Measurements from ENCODE around the gene IFT81. TPM values are rescaled to one million over a fixed set of nuclear protein-coding genes. Genes with fewer than 3 reads are reported as not detected.

The IFT81 gene
- total and polyA plus RNA-seq, 5 donors from 2014 or later, result 0.10 to 0.91 (median 0.14) TPM; not detected in 1

DNA sequence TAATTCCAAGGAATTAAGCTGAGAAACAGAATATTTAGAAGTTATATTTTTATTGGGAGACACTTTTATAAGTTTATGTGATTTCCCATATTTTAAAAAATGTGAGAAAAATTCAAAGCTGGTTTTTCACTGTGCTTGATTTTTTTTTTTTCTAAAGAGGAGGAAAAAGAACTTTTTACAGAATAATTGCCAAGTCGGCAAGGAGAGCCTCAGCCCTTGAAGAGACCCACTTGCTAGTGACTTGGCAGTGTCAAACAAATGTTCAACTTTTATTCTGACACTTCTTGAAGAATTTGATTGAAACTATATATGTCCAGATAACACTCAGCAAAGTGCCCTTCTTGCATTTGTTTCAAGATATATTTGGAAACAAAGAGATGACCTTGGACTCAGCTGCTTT is 104.6 kb downstream of the IFT81 start:
- no peaks in the 10 kb centered on the region for H3K9me3 Mint-ChIP-seq
- H3K4me1 Mint-ChIP-seq, result no peaks in the 10 kb centered on the region
- no peak overlapping the region for H3K4me3 Mint-ChIP-seq
- H3K27ac ChIP-seq (ENCODE audit: insufficient read depth, low read length, poor library complexity, severe bottlenecking), result no peak overlapping the region
- ATAC-seq (ENCODE audit: low read depth in 2 of 2) (no peak), DNase-seq (no peak)
- no peak overlapping the region for H3K27ac Mint-ChIP-seq
- no peaks in the 10 kb centered on the region for H3K9me3 ChIP-seq (ENCODE audit: control insufficient read depth in 2 of 2, low read length in 2 of 2)
- H3K27me3 Mint-ChIP-seq, result peaks cover 31% of the 10 kb centered on the region
- no peaks in the 10 kb centered on the region for H3K36me3 Mint-ChIP-seq
- no peaks in the 10 kb centered on the region for H3K4me1 ChIP-seq (ENCODE audit: control insufficient read depth, insufficient read depth, low read length, poor library complexity, severe bottlenecking)
- H3K36me3 ChIP-seq (ENCODE audit: control insufficient read depth, insufficient read depth, low read length), result no peaks in the 10 kb centered on the region
- H3K27me3 ChIP-seq (ENCODE audit: control insufficient read depth, insufficient read depth, low read length), result peaks cover 7% of the 10 kb centered on the region
- no peak overlapping the region for H3K4me3 ChIP-seq (ENCODE audit: low read depth, low read length)

DNA sequence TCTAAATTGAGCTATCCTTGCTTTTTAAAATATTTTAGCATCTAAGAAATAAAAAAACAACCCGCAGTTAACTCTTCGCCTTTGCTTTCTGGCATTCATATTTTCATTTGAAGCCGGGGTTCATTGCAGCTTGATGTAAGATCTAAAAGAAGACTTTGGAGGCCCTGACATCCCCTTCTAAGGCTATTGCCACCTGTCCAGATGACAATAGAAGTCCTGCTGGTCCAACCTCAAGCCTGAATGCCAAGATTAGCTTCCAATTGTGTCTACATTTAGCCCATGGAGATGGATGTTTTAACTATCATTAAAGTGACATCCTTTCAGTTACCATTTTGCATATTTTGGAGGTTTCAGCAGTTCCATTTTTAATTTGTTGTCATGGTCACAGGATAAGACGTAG is 105.3 kb downstream of the IFT81 start:
- no peaks in the 10 kb centered on the region for H3K9me3 ChIP-seq (ENCODE audit: control insufficient read depth in 2 of 2, low read length in 2 of 2)
- no peaks in the 10 kb centered on the region for H3K4me1 Mint-ChIP-seq
- no peaks in the 10 kb centered on the region for H3K36me3 Mint-ChIP-seq
- DNase-seq (no peak), ATAC-seq (ENCODE audit: low read depth in 2 of 2) (no peak)
- H3K4me3 Mint-ChIP-seq, result no peak overlapping the region
- H3K27ac Mint-ChIP-seq, result no peak overlapping the region
- H3K4me3 ChIP-seq (ENCODE audit: low read depth, low read length), result no peak overlapping the region
- H3K27me3 Mint-ChIP-seq, result peaks cover 32% of the 10 kb centered on the region
- no peak overlapping the region for H3K27ac ChIP-seq (ENCODE audit: insufficient read depth, low read length, poor library complexity, severe bottlenecking)
- no peaks in the 10 kb centered on the region for H3K4me1 ChIP-seq (ENCODE audit: control insufficient read depth, insufficient read depth, low read length, poor library complexity, severe bottlenecking)
- no peaks in the 10 kb centered on the region for H3K36me3 ChIP-seq (ENCODE audit: control insufficient read depth, insufficient read depth, low read length)
- H3K9me3 Mint-ChIP-seq, result no peaks in the 10 kb centered on the region
- peaks cover 10% of the 10 kb centered on the region for H3K27me3 ChIP-seq (ENCODE audit: control insufficient read depth, insufficient read depth, low read length)

DNA sequence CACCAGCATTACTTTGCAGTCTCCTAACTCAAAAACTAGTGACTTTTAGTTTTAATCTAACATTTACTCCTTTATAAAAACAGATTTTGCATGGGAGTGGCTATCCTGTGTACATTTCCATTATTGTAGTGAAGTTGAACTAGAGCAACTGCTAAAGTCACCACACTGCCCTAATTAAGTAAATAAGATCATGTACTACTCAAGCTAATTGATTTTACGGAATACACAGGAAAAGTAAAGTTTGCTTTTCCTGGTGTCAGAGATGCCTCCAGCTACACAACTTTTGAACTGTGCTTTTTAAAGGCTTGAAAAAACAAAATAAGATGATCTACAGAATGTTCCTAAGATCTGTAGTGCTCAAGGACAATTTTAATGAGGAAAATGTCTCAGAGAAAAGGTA is 106.5 kb downstream of the IFT81 start:
- H3K9me3 ChIP-seq (ENCODE audit: control insufficient read depth in 2 of 2, low read length in 2 of 2), result no peaks in the 10 kb centered on the region
- Mint-ChIP-seq H3K27ac (no peak overlapping the region), H3K36me3 (no peaks in the 10 kb centered on the region), H3K27me3 (peaks cover 39% of the 10 kb centered on the region), H3K4me3 (no peak overlapping the region), H3K4me1 (peaks cover 0 to 2% (median 0%) of the 10 kb centered on the region in 4 donors), H3K9me3 (no peaks in the 10 kb centered on the region)
- ATAC-seq (ENCODE audit: low read depth in 2 of 2), result no peak
- H3K27me3 ChIP-seq (ENCODE audit: control insufficient read depth, insufficient read depth, low read length), result peaks cover 15% of the 10 kb centered on the region
- H3K36me3 ChIP-seq (ENCODE audit: control insufficient read depth, insufficient read depth, low read length), result no peaks in the 10 kb centered on the region
- H3K27ac ChIP-seq (ENCODE audit: insufficient read depth, low read length, poor library complexity, severe bottlenecking), result no peak overlapping the region
- no peaks in the 10 kb centered on the region for H3K4me1 ChIP-seq (ENCODE audit: control insufficient read depth, insufficient read depth, low read length, poor library complexity, severe bottlenecking)
- no peak overlapping the region for H3K4me3 ChIP-seq (ENCODE audit: low read depth, low read length)
- DNase-seq, result no peak

DNA sequence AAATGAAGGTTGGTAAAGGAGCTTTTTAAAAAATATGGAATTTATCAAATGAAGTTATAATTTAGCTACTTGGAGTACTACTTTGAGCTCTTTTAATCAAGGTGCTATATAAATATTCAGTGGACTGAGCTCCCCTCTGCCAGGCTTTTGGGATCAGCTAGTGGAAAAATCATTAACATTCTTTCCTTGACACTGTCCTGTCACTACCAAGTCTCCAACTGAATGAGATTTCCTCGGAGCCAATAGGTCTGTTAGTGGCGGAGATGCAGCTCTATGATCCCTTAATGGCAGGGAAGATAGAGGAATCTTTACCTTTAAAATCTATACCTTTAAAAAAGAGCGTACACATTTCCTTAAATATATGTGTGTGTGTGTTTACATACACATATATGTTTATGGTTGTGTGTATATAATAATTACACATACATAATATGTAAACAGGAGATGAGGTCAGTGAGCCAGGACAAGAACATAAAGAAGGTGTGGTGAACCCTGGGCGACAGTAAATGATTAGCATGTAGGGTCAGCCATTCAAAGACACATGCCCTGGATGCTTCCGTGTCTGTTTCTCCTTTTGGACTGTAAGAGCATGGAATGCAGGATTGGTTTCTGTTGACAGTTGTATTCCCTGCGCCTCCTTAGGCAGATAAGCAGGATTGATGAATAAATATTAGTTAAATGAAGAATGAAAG is 109.2 kb downstream of the IFT81 start:
- Histone ChIP-seq H3K27ac (ENCODE audit: insufficient read depth, low read length, poor library complexity, severe bottlenecking) (no peak overlapping the region), H3K36me3 (ENCODE audit: control insufficient read depth, insufficient read depth, low read length) (no peaks in the 10 kb centered on the region), H3K27me3 (ENCODE audit: control insufficient read depth, insufficient read depth, low read length) (peaks cover 15% of the 10 kb centered on the region), H3K9me3 (ENCODE audit: control insufficient read depth in 2 of 2, low read length in 2 of 2) (no peaks in the 10 kb centered on the region), H3K4me3 (ENCODE audit: low read depth, low read length) (no peak overlapping the region), H3K4me1 (ENCODE audit: control insufficient read depth, insufficient read depth, low read length, poor library complexity, severe bottlenecking) (no peaks in the 10 kb centered on the region)
- Mint-ChIP-seq H3K9me3 (peaks cover 0 to 2% (median 0%) of the 10 kb centered on the region in 7 donors), H3K27ac (no peak overlapping the region), H3K4me1 (peaks cover 0 to 2% (median 0%) of the 10 kb centered on the region in 4 donors), H3K27me3 (peaks cover 31% of the 10 kb centered on the region), H3K4me3 (no peak overlapping the region), H3K36me3 (no peaks in the 10 kb centered on the region)
- DNase-seq (no peak), ATAC-seq (ENCODE audit: low read depth in 2 of 2) (no peak)

DNA sequence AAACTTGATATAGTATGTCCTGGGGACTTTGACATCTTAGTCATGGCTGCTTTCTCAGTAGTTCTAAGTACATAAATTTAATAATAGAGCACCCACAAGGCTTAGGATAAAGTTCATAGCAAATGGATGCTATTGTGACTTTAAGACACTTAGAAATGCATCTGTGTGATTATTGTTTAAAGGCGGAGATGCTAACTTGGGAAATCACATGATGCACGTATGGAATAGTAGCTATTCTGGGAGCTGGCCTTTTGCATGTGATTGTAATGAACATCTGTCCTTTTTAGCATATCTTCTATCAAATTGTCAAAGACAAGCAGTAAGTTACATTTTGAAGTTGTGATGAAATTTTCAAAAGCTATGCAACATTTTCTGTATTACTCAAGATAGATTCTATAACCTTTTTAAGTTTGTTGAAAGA is 110.2 kb downstream of the IFT81 start:
- Histone ChIP-seq H3K27ac (ENCODE audit: insufficient read depth, low read length, poor library complexity, severe bottlenecking) (no peak overlapping the region), H3K27me3 (ENCODE audit: control insufficient read depth, insufficient read depth, low read length) (peaks cover 15% of the 10 kb centered on the region), H3K4me3 (ENCODE audit: low read depth, low read length) (no peak overlapping the region), H3K4me1 (ENCODE audit: control insufficient read depth, insufficient read depth, low read length, poor library complexity, severe bottlenecking) (no peaks in the 10 kb centered on the region), H3K36me3 (ENCODE audit: control insufficient read depth, insufficient read depth, low read length) (no peaks in the 10 kb centered on the region), H3K9me3 (ENCODE audit: control insufficient read depth in 2 of 2, low read length in 2 of 2) (no peaks in the 10 kb centered on the region)
- H3K36me3 Mint-ChIP-seq, result no peaks in the 10 kb centered on the region
- no peak overlapping the region for H3K4me3 Mint-ChIP-seq
- H3K27ac Mint-ChIP-seq, result no peak overlapping the region
- H3K4me1 Mint-ChIP-seq, result peaks cover 0 to 2% (median 0%) of the 10 kb centered on the region in 4 donors
- no peak for ATAC-seq (ENCODE audit: low read depth in 2 of 2)
- H3K9me3 Mint-ChIP-seq, result peaks cover 0 to 2% (median 0%) of the 10 kb centered on the region in 7 donors
- DNase-seq, result no peak
- H3K27me3 Mint-ChIP-seq, result peaks cover 28% of the 10 kb centered on the region

DNA sequence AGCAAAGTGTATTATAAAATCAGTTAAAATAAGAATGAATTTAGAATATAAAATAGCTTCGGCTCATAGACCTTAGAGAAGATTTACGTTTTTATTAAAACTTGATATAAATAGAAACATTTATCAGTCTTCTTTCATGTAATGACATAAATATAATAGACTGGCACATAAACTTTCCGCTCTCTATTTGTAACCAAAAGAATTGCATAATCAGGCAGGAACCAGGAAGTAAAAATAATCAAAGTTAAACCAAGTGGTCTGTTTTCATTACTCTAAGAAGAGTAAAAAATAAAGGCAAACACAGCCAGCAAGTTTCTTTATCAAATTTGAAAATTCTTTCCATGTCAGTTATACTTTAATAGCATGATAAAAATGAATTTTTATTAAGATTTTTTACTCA is 110.6 kb downstream of the IFT81 start:
- peaks cover 0 to 2% (median 0%) of the 10 kb centered on the region in 4 donors for H3K4me1 Mint-ChIP-seq
- Histone ChIP-seq H3K27ac (ENCODE audit: insufficient read depth, low read length, poor library complexity, severe bottlenecking) (no peak overlapping the region), H3K27me3 (ENCODE audit: control insufficient read depth, insufficient read depth, low read length) (peaks cover 15% of the 10 kb centered on the region), H3K4me3 (ENCODE audit: low read depth, low read length) (no peak overlapping the region), H3K4me1 (ENCODE audit: control insufficient read depth, insufficient read depth, low read length, poor library complexity, severe bottlenecking) (no peaks in the 10 kb centered on the region), H3K36me3 (ENCODE audit: control insufficient read depth, insufficient read depth, low read length) (no peaks in the 10 kb centered on the region), H3K9me3 (ENCODE audit: control insufficient read depth in 2 of 2, low read length in 2 of 2) (no peaks in the 10 kb centered on the region)
- ATAC-seq (ENCODE audit: low read depth in 2 of 2) (no peak), DNase-seq (no peak)
- peaks cover 0 to 2% (median 0%) of the 10 kb centered on the region in 7 donors for H3K9me3 Mint-ChIP-seq
- H3K36me3 Mint-ChIP-seq, result no peaks in the 10 kb centered on the region
- no peak overlapping the region for H3K4me3 Mint-ChIP-seq
- no peak overlapping the region for H3K27ac Mint-ChIP-seq
- peaks cover 26% of the 10 kb centered on the region for H3K27me3 Mint-ChIP-seq

DNA sequence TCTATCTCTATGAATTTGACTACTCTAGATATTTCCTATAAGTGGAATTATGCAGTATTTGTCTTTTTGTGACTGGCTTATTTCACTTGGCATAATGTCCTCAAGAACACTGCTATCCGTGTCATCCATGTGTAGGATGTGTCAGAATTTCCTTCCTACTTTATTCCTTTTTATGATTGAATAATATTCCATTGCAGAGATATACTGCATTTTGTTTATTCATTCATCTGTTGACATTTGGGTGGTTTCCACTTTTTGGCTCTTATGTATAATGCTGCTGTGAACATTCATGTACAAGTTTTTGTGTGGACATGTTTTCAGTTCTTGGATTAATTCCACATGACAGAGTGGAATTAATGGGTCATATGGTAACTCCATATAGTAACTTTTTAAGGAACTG is 111.2 kb downstream of the IFT81 start:
- peaks cover 31% of the 10 kb centered on the region for H3K27me3 Mint-ChIP-seq
- H3K9me3 ChIP-seq (ENCODE audit: control insufficient read depth in 2 of 2, low read length in 2 of 2), result no peaks in the 10 kb centered on the region
- peaks cover 0 to 2% (median 0%) of the 10 kb centered on the region in 7 donors for H3K9me3 Mint-ChIP-seq
- H3K4me1 Mint-ChIP-seq, result peaks cover 0 to 2% (median 0%) of the 10 kb centered on the region in 4 donors
- ATAC-seq (ENCODE audit: low read depth in 2 of 2) (no peak), DNase-seq (no peak)
- H3K27ac Mint-ChIP-seq, result peak overlapping the region in 1 of 3 donors; percentile 18
- no peak overlapping the region for H3K4me3 Mint-ChIP-seq
- no peak overlapping the region for H3K27ac ChIP-seq (ENCODE audit: insufficient read depth, low read length, poor library complexity, severe bottlenecking)
- H3K27me3 ChIP-seq (ENCODE audit: control insufficient read depth, insufficient read depth, low read length), result peaks cover 15% of the 10 kb centered on the region
- H3K4me1 ChIP-seq (ENCODE audit: control insufficient read depth, insufficient read depth, low read length, poor library complexity, severe bottlenecking), result no peaks in the 10 kb centered on the region
- H3K36me3 Mint-ChIP-seq, result peaks cover 3% of the 10 kb centered on the region
- H3K4me3 ChIP-seq (ENCODE audit: low read depth, low read length), result no peak overlapping the region
- no peaks in the 10 kb centered on the region for H3K36me3 ChIP-seq (ENCODE audit: control insufficient read depth, insufficient read depth, low read length)

DNA sequence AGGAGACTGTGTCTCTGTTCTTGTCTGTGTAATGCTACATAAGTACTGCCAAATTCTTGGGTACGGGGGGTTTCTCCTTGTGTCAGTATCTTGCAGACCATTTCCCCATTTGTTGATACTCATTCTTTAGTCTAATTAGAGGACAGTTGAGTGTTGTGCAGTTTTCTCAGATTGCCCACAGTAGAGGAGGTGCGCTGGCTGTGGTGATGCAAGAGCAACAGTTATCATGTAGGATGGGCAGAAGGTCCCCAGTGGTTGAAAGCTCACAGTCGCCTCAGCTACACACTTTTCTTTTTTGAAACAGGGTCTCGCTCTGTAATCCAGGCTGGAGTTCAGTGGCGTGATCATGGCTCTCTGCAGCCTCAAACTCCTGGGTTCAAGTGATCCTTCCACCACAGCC is 119.1 kb downstream of the IFT81 start:
- H3K27ac ChIP-seq (ENCODE audit: insufficient read depth, low read length, poor library complexity, severe bottlenecking), result no peak overlapping the region
- H3K27me3 ChIP-seq (ENCODE audit: control insufficient read depth, insufficient read depth, low read length), result peaks cover 3% of the 10 kb centered on the region
- no peaks in the 10 kb centered on the region for H3K4me1 Mint-ChIP-seq
- no peak overlapping the region for H3K27ac Mint-ChIP-seq
- H3K27me3 Mint-ChIP-seq, result peaks cover 22% of the 10 kb centered on the region
- H3K4me1 ChIP-seq (ENCODE audit: control insufficient read depth, insufficient read depth, low read length, poor library complexity, severe bottlenecking), result no peaks in the 10 kb centered on the region
- DNase-seq, result no peak
- peaks cover 3% of the 10 kb centered on the region for H3K36me3 Mint-ChIP-seq
- H3K36me3 ChIP-seq (ENCODE audit: control insufficient read depth, insufficient read depth, low read length), result no peaks in the 10 kb centered on the region
- H3K9me3 ChIP-seq (ENCODE audit: control insufficient read depth in 2 of 2, low read length in 2 of 2), result no peaks in the 10 kb centered on the region
- no peaks in the 10 kb centered on the region for H3K9me3 Mint-ChIP-seq
- H3K4me3 Mint-ChIP-seq, result no peak overlapping the region
- ATAC-seq (ENCODE audit: low read depth in 2 of 2), result no peak
- H3K4me3 ChIP-seq (ENCODE audit: low read depth, low read length), result no peak overlapping the region

Measured in CD4-positive, CD25-positive, alpha-beta regulatory T cell (primary cell).